Hematopoietic multipotent progenitor cell treated with erythropoietin and hydrocortisone succinate and interleukin-3 and kit ligand, for 4 days (in vitro differentiated cells): ENCODE measurements around the gene APOL1.

ENCODE experiments used
- DNase-seq: peaks from one replicate; pipeline ENCODE4 v3.0.0-alpha.2; 2015

Gene APOL1

DNA sequence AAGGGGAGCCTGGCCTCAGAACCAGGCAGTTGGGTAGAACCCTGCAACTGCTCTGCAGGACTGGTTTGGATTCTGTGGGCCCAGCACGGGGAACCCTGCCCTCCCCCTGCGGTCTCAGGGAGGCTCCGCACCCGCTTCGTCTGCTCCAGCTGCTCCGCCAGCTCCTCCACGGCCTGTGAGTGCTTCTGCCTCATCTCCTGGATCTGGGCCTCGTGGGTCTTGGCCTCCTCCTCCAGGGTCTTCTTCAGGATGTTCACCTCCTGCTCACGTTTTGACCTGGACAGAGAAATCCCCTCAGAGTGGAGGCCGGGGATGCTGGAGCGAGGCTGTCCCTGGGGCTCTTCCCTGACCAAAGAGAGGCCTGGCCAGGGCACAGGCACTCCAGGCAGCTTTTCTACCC lies 41.9 kb downstream of the APOL1 start:
- DNase-seq = no peak

DNA sequence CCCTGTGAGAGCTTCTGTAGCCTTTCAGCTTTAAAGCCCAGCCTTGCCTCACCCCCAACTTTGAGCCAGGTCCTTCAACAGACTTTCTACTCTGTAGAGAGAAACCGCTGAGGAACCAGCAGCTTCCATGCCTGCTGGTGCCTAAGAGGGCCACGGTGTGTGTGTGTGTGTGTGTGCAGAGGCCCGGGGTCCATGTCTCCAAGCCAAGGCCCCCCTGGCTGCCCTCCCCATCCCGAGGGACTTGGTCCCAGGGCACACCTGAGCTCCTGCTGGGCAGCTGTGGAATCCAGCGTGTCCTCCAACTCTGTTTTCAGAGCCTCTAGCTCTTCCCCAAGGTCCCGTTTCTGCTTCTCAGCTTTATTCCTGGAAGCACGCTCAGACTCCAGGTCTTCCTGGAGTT lies 42.3 kb downstream of the APOL1 start:
- DNase-seq = no peak

DNA sequence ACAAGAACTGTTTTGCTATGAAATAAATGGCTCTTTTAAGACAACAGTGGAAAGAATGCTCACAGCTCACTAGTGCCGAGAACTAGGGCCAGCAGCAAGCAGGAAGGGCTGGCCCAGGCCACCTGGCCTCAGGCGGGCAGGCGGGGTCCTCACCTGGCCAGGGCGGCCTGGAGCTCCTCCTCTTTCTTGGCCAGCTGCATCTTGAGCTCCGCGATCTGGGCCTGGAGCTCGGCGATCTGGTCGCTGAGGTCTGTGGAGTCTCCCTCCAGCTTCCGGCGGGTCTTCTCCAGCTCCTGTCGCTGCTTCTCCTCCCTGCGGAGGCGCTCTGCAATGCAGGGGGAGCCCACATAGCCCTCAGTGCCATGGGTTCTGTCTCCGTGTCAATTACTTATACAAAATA lies 43.8 kb downstream of the APOL1 start:
- DNase-seq = no peak

DNA sequence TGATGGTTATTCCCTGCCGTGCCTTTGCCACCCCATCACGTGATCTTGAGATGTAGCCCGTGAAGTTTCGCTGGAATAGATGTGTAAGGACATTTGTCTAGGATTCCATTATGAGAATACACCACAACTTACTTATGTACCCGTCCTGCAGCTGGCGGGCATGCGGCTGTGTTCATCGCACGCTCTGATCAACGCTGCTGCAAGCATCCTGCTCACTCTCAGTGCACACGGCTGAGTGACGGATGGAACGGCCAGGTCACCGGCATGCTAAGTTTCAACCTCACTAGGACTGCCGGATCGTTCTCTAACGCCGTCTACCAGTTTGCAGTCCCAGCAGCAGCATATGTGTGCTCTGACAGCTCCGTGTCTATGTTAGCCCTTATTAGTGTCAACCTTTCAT lies 44.6 kb downstream of the APOL1 start:
- no peak for DNase-seq

DNA sequence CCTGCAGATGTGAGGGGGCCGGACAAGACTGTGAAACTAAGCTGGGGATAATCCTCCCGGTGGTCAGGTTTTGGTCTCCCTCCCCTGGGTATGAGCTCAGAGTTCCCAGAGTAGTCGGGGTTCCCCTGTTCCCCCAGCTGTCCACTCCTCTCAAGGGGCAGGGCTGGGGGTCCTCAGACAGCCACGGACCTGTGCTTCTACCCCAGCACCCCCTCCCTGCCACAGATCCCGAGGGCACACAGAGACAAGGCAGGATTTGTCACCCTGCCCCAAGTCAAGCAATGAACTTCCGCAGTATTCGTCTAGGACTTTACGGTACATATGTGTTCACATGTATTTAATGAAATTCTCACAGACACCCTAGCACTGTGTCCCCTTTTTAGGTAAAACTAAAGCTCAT lies 45.2 kb downstream of the APOL1 start:
- no peak for DNase-seq

DNA sequence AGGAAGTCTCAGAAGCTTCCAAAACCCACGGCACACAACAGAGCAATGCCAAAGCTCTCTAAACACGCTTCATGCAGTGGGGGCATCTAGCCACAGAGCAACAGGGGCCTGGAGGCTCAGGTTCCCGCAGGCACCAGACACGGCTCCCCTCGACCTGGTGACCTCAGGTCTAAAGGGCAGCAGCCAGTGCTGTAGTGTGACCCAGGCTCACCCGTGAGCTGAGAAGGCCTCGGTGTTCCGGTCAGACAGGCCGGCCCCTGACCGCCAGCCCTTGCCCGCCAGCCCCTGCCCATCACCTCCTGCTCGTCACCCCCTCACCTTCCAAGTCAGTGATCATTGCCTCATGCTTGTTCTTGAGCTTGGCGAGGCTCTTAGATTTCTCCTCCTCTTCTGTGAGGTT lies 45.7 kb downstream of the APOL1 start:
- DNase-seq = no peak

DNA sequence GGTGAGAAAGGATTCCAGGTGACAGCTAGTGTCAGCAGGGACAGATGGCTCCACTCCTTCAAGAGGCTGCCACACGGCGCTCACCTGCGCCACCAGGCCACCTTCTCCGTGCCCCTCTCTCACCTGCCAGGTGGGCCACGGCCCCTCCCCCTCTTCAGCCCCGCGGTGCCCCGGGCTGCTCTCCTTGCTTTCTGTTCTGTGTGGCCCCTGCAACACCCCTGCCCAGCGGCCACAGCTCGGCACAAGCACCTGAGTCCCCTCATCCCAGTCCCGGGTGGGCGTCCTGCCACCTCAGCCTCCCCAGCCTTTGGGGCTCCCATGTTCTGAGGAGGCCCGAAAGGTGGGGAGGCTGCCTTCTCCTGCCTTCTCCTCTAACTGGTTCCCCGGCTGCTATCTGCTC lies 46.4 kb downstream of the APOL1 start:
- DNase-seq = no peak

DNA sequence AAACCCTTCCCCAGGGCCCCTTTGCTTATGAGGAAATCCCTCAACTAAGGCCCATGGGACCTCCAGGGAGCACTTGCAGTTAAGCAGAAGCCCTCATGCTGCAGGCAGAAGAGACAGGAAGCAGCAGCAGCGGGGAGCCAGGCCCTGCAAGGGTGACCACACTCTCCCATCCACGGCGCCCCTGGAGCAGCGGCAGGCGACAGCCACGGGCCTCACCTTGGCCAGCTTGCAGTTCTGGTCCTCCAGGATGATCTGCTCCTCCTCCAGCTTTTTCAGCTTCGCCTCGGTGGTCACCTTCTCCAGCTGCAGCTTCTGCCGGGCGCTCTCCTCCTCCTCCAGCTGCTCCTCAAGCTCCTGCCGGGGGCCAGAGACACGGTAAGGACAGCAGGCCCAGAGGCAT lies 47.0 kb downstream of the APOL1 start:
- no peak for DNase-seq

DNA sequence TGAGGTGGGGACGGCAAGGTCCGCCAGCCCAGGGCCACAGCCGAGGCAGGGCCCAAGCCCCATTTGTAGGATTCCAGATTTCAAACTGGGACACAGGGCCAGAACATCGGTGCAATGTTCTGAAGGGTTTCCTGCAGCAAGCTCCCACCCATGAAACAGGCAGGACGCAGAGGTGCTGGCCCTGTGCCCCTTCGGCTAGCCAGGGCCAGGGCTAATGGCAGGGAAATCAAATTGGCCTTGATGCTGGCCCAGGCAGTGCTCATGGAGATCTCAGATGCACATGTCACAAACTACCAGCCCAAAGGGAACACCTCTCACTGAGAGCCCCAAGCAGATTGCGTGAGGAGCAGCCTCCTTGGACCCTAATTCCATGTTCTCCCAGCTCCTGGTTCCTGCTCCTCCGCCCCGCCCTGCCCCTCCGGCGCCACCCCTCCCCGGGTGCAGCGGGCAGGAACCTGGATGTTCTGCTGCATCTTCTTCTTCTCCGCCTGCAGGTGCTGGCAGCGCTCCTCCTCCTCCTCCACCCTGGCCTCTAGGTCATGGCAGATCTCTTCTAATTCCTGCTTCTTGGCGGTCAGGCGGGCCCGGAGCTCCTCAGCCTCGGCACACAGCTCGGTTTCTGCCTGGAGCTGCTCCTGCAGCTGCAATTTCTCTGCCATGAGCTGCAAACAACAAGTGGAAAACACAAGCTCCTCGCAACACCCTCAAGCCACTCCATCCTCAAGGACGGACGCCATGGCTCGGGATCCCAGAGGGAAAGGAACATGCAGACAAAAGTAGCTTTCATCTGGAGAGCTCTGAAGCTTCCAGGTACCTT lies 47.7 kb downstream of the APOL1 start:
- DNase-seq = no peak

DNA sequence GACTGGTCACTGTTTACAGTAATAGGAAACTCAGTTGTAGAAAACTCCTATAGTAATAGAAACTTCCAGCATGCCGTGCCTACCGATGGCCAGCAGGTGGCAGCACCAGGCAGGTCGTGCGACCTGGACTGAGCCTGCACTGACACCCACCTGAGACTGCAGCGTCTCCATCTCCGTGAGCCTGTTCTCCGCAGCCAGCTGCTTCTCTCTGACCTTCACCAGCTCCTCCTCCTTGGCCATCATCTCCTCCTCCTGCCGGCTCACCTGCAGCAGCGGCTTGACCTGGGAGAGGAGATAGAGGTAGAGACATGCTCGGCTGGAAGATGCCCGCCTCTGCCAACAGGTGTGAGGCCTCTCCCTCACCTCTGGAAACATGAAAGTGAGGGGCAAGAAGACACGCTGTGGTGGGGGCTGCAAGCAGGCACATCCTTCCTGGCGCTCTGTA lies 48.5 kb downstream of the APOL1 start:
- peak; percentile 84 for DNase-seq

DNA sequence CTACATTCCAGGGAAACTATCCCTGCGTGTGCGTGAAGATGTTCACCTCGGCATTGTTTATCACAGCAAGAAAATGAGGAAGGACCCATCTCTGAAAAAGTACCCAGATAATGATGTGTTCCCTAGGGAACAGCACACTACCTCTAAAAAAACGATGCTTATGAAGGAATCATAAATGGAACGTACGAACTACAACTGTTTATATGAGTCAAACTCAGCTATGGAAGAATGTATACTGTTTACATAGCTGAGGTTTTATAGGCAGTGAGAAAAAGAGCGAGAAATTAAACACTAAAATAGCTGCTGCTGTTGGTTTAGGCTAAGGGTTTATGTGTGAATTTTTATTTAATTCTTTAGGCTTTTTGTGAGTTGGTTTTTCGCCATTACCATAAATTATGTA lies 48.9 kb downstream of the APOL1 start:
- no peak for DNase-seq

DNA sequence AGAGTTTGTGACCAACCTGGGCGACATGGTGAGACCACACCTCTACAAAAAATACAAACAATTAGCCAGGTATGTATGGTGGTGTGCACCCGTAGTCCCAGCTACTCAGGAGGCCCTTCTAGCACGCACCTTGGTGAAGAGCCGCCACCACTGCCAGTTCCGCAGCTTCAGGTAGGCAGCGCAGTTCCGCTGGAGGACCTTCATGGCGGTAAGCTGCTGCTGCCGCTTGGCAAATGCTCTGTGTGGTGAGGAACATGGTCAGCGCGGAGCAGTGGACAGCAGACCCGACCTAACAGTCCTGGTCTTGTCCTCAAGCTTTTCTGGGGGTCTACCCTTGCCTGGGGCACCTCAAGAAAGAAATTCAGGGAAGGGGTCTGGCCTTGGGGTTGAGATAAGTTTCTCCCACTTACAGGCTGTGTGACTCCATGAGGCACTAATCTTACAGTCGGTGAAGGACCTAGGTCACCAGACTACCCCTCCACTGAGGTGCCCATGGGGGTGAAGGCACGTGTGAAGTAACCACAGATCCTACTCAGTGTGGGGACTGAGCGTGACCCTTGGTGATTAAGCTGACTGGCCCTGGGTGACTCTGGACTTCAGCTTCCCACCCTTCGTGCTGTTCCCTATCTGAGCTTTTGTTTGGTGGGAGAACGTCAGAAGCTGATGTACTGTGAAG lies 49.6 kb downstream of the APOL1 start:
- no peak for DNase-seq

DNA sequence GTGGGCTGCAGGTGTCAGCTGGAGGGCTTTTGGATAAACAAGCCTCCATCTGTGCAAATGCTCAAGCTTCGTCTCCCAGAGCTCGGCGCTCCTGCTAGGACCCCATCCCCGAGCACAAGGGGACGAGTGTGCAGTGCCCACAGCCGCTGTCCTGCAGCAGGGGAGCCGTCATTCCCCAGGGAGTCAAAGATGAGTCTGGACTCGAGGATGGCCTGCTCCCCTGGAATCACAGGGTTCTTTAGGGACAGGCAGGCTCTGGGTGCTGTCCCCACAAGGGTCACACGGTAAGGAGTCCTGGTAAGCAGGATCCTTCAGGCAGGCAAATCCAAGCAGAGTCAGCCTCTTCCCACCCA lies 50.2 kb downstream of the APOL1 start:
- no peak for DNase-seq

DNA sequence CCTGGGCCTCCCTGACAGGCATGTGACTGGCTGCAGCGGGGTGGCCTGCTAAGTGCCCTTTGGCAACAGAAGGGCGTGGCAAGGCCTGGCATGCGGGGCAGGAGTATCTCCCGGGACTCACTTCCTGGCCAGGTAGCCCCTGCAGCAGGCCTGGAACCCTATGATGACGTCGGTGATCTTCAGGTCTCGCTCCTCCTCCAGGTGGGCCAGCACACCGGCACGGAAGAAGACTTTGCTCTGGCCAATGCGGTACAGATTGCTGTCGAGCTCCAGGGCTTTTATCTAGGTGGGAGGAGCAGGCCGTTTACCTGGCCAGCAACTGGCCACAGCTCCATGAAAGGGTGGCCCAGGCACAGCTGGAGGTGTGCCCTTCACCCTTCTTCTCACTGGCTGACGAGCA lies 50.9 kb downstream of the APOL1 start:
- no peak for DNase-seq

DNA sequence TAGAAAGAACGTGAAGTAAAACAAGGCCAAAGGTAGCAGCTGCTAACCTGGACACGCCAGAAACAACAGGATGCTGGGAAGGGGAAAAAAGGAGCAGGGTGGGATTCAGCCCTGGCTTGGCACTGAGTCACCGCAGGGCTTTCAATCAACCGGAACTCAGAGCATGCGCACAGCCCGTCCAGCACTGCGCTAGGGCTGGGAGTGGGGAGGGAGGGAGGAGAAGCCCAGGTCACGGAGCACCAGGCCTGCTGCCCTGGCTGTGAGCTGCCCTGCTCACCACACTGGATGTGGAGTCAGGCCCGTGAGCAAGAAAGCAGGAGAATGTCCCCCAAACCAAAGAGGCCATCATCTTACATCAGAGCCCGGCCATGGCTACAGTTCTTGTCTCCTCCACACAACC lies 51.5 kb downstream of the APOL1 start:
- DNase-seq = no peak

DNA sequence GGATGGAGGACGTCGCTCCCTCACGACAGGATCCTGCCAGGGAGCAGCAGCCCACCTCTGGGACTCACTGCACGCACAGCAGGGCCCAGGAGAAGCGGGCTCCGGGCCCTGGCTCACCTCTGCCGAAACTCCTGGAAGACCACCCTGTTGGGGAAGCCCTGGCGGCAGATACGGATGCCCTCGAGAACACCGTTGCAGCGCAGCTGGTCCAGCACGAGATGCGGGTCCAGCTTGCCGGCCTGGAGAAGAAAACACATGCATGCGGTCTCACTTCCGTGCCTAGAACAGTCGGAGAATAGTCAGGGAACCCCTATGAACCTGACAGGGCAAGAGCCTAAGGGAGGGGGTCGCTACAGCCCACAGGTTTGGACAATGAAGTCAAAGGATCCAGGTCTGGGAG lies 52.9 kb downstream of the APOL1 start:
- no peak for DNase-seq

DNA sequence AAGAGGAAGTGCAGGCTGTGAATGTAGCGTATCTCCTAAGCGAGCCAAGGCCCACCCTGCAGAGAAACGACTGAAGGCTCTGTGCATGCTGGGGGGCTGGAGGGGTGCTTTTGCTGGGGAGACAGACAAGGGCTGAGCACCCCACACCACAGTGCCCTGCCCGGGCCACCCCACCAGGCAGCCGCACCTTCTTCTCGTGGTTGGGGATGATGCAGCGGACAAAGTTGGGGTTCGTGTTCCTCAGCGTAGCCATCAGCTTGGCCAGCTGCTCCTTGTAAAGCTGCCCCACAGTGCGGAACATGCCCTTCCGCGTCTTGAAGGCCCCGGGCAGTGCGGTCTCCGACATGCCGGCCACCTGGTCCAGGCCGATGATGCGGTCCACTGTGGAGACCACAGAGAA lies 53.3 kb downstream of the APOL1 start:
- DNase-seq = no peak

DNA sequence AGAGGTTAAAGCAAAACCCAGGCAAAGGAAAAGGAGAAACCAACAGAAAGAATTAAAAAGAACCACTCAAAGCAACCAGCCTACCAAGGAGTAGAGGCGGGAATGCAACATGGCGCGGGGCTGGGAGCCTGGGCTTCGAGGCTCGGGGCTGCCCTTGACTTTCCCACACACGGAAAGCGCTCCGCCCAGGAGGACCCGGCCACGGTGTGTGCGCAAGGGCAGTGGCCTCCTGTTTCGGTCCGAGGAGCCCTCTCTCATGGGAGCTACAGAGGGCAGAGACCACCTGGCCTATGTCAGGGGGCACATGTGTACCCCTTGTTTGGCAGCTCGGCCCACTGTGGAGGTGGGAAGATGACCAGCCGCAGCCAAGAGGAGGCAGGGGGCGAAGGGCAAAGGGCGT lies 55.9 kb downstream of the APOL1 start:
- DNase-seq = no peak

DNA sequence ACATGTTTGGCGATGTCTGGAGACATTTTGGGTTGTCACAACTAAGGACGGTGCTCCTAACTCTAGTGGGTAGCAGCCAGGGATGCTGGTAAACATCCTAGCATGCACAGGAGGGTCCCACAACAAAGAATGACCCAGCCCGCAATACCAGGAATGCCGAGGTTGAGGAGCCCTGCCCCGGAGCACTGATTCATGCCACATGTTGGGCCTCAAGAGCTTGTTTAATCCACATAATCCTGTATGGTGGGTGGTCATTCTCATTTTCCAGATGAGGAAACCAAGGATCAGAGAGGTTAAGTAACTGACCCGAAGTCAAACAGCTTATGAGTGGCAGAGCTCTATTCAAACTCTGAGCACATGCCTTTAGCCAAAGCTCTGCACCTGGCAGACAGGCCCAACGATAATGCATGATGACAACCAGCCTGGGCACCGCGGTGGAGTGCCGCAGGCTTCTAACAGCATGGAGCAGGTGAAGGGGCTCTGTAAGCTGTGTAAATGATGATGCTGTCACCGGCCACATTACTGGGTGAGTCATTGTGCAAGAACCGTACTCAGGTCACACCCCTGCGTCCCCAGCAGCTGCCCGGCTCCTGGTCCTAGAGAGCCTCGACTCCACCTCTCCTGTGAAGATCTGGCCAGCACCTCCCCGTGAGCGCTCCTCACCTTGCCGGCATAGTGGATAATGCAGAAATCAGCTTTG lies 58.6 kb downstream of the APOL1 start:
- no peak for DNase-seq

DNA sequence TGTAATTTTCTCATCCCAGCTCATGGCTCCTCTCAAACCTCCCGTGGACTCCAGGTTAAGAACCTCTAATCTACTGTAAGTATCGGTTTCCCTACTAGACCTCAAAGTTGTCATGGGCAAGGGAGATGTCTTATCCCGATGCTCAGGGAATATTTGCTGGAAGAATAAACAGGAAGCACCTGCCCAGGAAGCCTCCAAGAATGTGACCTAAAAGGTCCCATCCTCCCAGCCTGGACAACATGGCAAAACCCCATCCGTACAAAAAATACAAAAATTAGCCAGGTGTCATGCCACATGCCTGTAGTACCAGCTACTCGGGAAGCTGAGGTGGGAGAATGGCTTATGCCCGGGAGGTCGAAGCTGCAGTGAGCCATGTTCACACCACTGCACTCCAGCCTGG lies 62.4 kb downstream of the APOL1 start:
- DNase-seq = no peak

DNA sequence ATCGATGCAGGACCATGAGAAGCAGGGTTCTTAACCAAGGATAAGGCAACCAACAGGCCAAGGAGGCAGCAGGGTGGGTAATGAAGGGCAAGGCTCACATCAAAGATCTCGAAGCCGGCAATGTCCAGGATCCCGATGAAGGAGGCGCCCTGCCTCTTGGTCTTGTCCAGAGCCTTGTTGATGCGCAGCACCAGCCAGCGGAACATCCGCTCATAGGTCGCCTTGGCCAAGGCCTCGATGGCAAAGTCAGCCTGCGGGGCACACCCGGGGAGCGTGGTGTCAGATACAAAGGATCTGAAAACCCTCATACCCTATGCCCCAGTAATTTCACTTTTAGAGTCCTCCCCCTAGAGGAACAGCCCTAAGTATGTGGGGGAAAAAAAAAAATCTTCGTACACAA lies 63.5 kb downstream of the APOL1 start:
- no peak for DNase-seq
